Osteoblast (primary cell): ENCODE measurements around the gene CTR9. TPM values are rescaled to one million over a fixed set of nuclear protein-coding genes. Genes with fewer than 3 reads are reported as not detected.
"Not testable (repeated sequence)": the region's sequence is repeated elsewhere in the genome, so short reads cannot be mapped to it uniquely, and the experiment has no call there.

ENCODE experiments used
- DNase-seq: peaks from one replicate; pipeline ENCODE4 v3.0.0; 2011; ENCODE audit warnings: low spot score, mixed read lengths; ENCODE audit not compliant: insufficient read length; ENCODE audit errors: missing footprints
- H2AFZ ChIP-seq: 2 replicates; pipeline ENCODE4 v1.6.0; 2011; ENCODE audit warnings: mild to moderate bottlenecking, low read length
- H3K27ac ChIP-seq: 2 replicates; pipeline ENCODE4 v1.5.1; 2011; ENCODE audit warnings: mild to moderate bottlenecking, low read depth, low read length, moderate library complexity
- H3K27me3 ChIP-seq: 2 replicates; pipeline ENCODE4 v1.6.0; 2012; ENCODE audit warnings: mild to moderate bottlenecking, control low read depth, inconsistent platforms, low read length, moderate library complexity; ENCODE audit not compliant: insufficient read depth
- H3K36me3 ChIP-seq: 2 replicates; pipeline ENCODE4 v1.5.1; 2011; ENCODE audit warnings: mild to moderate bottlenecking, low read length, control low read depth, moderate library complexity; ENCODE audit not compliant: insufficient read depth
- H3K4me1 ChIP-seq: 2 replicates; pipeline ENCODE4 v1.5.1; 2011; ENCODE audit warnings: mild to moderate bottlenecking, low read length, control low read depth, moderate library complexity; ENCODE audit not compliant: insufficient read depth
- H3K4me2 ChIP-seq: 2 replicates; pipeline ENCODE4 v1.6.0; 2011; ENCODE audit warnings: mild to moderate bottlenecking, low read length; ENCODE audit not compliant: insufficient read depth
- H3K4me3 ChIP-seq: fragments of 200-600 bp; sonication (generic); 3 replicates; pipeline ENCODE4 v1.5.1; 2012; ENCODE audit warnings: mild to moderate bottlenecking, low read length, inconsistent platforms; ENCODE audit not compliant: insufficient read depth
- H3K79me2 ChIP-seq: 2 replicates; pipeline ENCODE4 v1.6.0; 2012; ENCODE audit warnings: mild to moderate bottlenecking, low read length, control low read depth, inconsistent platforms; ENCODE audit not compliant: insufficient read depth
- H3K9me3 ChIP-seq: 2 replicates; pipeline ENCODE4 v1.5.1; 2011; ENCODE audit warnings: low read depth, low read length, control low read depth
- H4K20me1 ChIP-seq: 2 replicates; pipeline ENCODE4 v1.6.0; 2012; ENCODE audit warnings: mild to moderate bottlenecking, low read length, control low read depth; ENCODE audit not compliant: insufficient read depth
- total RNA-seq: library from RNA; depleted of rRNA; stranded (reverse); fragments of >200 nt; gene quantifications from 2 replicates; pipeline ENCODE4 v1.2.3, GENCODE V29; 2012
- TF ChIP-seq, protein P1 (sequence below): IDR thresholded peaks from 2 replicates; pipeline ENCODE4 v1.5.1; 2011; ENCODE audit warnings: mild to moderate bottlenecking, low read depth, low read length, moderate library complexity; ENCODE audit errors: extremely low read depth

Gene CTR9
- total RNA-seq, 1 donor, result 25.0 TPM

DNA sequence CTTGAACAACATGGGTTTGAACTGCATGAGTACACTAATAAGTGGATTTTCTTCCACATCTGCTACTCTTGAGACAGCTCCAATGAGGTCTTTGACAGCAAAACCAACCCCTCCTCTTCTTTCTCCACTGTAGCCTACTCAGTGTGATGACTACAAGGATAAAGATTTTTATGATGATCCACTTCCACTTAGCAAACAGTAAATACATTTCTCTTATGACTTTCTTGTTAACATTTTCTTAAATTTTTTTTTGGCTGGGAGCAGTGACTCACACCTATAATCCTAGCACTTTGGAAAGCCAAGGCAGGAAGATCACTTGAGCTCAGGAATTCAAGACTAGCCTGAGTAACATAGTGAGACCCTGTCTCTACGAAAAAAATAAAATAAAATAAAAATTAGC, 67.5 kb downstream of the CTR9 start:
- no peaks in the 10 kb centered on the region for H3K36me3 ChIP-seq
- TF ChIP-seq, protein P1, sequence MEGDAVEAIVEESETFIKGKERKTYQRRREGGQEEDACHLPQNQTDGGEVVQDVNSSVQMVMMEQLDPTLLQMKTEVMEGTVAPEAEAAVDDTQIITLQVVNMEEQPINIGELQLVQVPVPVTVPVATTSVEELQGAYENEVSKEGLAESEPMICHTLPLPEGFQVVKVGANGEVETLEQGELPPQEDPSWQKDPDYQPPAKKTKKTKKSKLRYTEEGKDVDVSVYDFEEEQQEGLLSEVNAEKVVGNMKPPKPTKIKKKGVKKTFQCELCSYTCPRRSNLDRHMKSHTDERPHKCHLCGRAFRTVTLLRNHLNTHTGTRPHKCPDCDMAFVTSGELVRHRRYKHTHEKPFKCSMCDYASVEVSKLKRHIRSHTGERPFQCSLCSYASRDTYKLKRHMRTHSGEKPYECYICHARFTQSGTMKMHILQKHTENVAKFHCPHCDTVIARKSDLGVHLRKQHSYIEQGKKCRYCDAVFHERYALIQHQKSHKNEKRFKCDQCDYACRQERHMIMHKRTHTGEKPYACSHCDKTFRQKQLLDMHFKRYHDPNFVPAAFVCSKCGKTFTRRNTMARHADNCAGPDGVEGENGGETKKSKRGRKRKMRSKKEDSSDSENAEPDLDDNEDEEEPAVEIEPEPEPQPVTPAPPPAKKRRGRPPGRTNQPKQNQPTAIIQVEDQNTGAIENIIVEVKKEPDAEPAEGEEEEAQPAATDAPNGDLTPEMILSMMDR, result no peak
- no peak overlapping the region for H2AFZ ChIP-seq
- peak; percentile 69 for DNase-seq
- H3K4me1 ChIP-seq, result peaks cover 8% of the 10 kb centered on the region
- H3K4me2 ChIP-seq, result peak overlapping the region; percentile 6
- H3K4me3 ChIP-seq, result no peak overlapping the region
- no peaks in the 10 kb centered on the region for H3K79me2 ChIP-seq
- H3K27ac ChIP-seq, result peak overlapping the region; percentile 40
- H3K9me3 ChIP-seq, result no peaks in the 10 kb centered on the region
- H4K20me1 ChIP-seq, result no peaks in the 10 kb centered on the region
- no peaks in the 10 kb centered on the region for H3K27me3 ChIP-seq

- H3K36me3 ChIP-seq, DNase-seq, H4K20me1 ChIP-seq, H3K4me1 ChIP-seq, H2AFZ ChIP-seq, H3K27ac ChIP-seq, H3K9me3 ChIP-seq, H3K4me2 ChIP-seq, H3K4me3 ChIP-seq, H3K79me2 ChIP-seq, H3K27me3 ChIP-seq: not testable (repeated sequence)
These were observed 71.4 kb downstream of the CTR9 start for GRCh38 chr11:10822491-10822890.

DNA sequence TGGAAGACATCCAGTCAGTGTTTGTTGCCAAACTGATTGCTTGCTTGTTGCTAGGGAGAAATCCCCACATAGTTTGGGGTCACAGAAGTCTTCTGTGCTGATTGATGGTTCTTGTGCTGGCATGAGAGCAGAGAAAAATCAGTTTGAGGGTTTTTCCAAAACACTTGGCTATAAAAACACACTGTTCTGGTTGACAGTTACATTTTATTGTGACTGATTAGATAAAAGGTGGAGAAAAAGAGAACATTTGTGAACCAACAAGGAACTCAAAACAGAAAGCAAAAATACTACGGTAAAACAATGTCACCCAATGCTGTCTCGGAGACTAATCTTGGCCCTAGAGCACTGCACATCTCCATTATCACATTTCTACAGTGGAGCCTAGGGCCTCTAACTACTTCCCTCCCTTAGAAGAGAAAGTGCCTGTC, 72.1 kb downstream of the CTR9 start:
- Histone ChIP-seq H3K36me3 (no peaks in the 10 kb centered on the region), H3K4me1 (peaks cover 5% of the 10 kb centered on the region), H2AFZ (no peak overlapping the region), H3K27me3 (no peaks in the 10 kb centered on the region), H3K27ac (no peak overlapping the region), H3K4me3 (no peak overlapping the region), H3K79me2 (no peaks in the 10 kb centered on the region), H3K9me3 (no peaks in the 10 kb centered on the region), H4K20me1 (no peaks in the 10 kb centered on the region), H3K4me2 (no peak overlapping the region)
- TF ChIP-seq, protein P1, result no peak
- no peak for DNase-seq

GRCh38 chr11:10824888-10825287, 73.8 kb downstream of the CTR9 start:
- DNase-seq, result no peak
- H3K4me2 ChIP-seq, result no peak overlapping the region
- H4K20me1 ChIP-seq, result no peaks in the 10 kb centered on the region
- no peak overlapping the region for H2AFZ ChIP-seq
- no peaks in the 10 kb centered on the region for H3K79me2 ChIP-seq
- H3K4me1 ChIP-seq, result no peaks in the 10 kb centered on the region
- no peak overlapping the region for H3K4me3 ChIP-seq
- TF ChIP-seq, protein P1, result no peak
- H3K36me3 ChIP-seq, result no peaks in the 10 kb centered on the region
- H3K27ac ChIP-seq, result no peak overlapping the region
- H3K27me3 ChIP-seq, result no peaks in the 10 kb centered on the region
- H3K9me3 ChIP-seq, result no peaks in the 10 kb centered on the region
